HG03457 (cell line): ENCODE measurements around the gene AR.
"Not testable (repeated sequence)": the region's sequence is repeated elsewhere in the genome, so short reads cannot be mapped to it uniquely, and the experiment has no call there.

Experiments
- ATAC-seq: cut with Tn5 transposase; IDR thresholded peaks from one replicate; pipeline ENCODE4 v1.9.1; 2021; ENCODE audit warnings: moderate number of reproducible peaks; ENCODE audit not compliant: unreplicated experiment

The AR gene

GRCh38 chrX:67635424-67635823, 91.6 kb downstream of the AR start:
- no peak for ATAC-seq

- no peak for ATAC-seq
These were observed 92.7 kb downstream of the AR start for GRCh38 chrX:67636532-67636931.

- ATAC-seq: not testable (repeated sequence)
These were observed 93.5 kb downstream of the AR start for GRCh38 chrX:67637293-67637692.

GRCh38 chrX:67648361-67648760, 104.5 kb downstream of the AR start:
- ATAC-seq: no peak

GRCh38 chrX:67651437-67652142, 107.8 kb downstream of the AR start:
- ATAC-seq: no peak

DNA sequence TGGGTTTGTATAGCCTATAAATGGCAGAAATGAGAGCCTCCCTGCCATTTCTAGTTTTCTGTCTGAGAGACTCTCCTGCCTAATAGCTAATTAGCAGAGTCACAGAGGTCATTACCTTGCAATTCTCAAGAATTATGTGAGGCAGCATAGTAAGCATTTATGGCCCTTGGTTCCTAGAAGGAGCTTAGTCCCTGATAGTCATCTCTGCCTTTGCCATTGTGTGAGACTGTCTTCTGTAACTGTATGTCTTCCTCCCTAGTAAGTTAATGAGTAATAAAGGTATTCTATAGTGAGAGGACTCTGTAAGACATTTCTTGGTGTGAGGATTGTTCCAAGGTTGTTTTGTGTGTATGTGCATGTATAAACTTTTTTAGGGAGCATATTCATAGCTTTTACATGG, 108.7 kb downstream of the AR start:
- ATAC-seq: no peak

DNA sequence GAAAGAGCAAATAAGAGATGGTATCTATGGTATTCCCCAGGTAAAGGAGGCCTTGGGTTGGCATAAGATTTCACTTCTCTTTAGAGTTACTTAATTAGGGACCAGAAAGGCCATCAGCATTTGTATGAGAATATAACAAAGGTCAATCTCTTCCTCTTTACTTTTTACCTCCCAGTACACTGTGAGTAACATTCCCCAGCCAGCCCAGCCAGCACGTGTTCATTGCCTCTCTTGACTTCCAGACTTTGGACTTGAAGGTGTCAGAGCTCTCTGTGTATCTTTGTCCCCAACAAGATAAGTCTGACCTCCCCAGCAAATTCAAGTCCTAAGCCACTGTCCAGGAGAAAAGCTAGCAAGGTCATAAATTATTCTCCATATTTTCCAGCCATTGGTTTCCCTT, 110.5 kb downstream of the AR start:
- ATAC-seq: no peak

DNA sequence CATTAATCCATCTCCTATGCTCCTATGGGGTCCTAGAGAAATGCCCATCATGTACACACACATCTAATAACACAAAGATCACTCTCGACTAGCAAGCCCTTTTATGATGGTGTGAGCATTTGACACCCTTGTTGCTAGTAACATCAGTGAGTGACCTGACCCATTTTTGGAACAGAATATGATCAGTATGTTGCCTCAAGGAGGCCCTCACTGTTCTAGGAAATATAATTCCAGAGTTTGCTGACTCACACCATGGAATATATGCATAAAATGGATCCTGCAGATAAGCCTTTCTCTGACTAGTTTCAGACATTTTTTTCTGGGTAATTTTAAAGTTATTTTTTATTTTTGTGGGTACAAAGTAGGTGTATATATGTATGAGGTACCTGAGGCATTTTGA, 121.8 kb downstream of the AR start:
- no peak for ATAC-seq

- not testable (repeated sequence) for ATAC-seq
These were observed 126.9 kb downstream of the AR start for GRCh38 chrX:67670717-67671116.

GRCh38 chrX:67673741-67674274, 130.0 kb downstream of the AR start:
- ATAC-seq: no peak

- no peak for ATAC-seq
These were observed 130.9 kb downstream of the AR start for GRCh38 chrX:67674741-67675140.

GRCh38 chrX:67684136-67684535, 140.3 kb downstream of the AR start:
- no peak for ATAC-seq

- no peak for ATAC-seq
These were observed 148.4 kb downstream of the AR start for GRCh38 chrX:67692246-67692645.

GRCh38 chrX:67693928-67694327, 150.1 kb downstream of the AR start:
- ATAC-seq: no peak

- ATAC-seq: no peak
These were observed 153.6 kb downstream of the AR start for GRCh38 chrX:67697452-67697851.

GRCh38 chrX:67700602-67701001, 156.8 kb downstream of the AR start:
- no peak for ATAC-seq

DNA sequence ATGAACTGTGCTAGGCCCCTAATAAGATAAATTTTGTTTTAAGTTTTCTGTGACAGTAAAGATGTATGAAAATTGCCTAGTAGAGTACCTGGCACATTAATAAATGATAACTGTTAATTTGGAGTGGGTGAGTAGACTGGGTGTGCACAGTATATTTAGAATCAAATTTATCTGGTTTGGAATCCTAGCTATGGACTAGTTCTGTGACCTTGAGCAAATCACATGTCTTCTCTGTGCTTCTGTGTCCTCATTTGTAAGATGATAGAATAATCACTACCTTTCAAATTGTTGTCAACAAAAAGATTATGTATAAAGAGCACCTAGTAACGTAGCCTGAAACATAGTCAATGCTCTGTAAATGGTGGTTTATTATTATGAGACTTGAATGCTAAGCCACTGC, 170.2 kb downstream of the AR start:
- ATAC-seq: no peak

GRCh38 chrX:67717571-67717970, 173.8 kb downstream of the AR start:
- ATAC-seq: no peak

GRCh38 chrX:67718926-67719325, 175.1 kb downstream of the AR start:
- ATAC-seq: no peak

DNA sequence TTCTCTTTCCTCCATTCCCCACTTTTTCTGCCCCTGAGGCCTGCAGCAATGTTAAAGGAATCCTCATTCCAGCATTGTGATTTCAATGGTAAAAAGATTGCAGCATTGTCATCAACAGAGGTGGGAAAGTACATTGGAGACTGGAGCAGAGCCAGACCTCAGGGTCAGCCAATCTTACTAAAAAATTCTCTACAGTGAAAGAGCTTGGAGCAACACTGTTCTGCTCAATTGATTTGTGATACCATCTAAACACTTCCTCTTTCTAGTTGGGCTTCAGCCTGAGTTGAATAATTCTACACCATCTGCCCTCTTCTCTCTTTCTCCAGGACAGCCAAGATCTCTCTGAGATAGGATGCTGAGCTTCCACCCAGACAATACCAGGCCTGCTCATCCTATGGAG, 176.5 kb downstream of the AR start:
- no peak for ATAC-seq

DNA sequence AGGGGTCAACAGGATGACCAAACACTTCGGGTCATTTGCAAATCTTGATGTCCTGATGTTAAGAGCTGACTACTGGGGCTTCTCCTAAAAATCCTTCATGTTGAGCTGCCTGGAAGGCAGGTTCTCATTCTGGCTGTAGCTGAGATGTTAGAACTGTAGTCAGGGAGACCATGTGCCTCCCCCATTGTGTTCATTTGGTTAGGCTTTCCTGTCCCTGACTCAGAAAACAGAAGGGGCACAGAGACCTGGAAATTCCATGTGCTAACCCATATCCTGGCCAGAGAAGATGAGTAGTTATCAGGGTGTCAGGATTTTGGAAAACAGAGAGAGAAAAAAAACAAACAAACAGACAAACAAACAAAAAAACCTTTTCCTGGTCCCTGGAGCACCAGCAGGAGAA, 177.5 kb downstream of the AR start:
- no peak for ATAC-seq

- no peak for ATAC-seq
These were observed 179.9 kb downstream of the AR start for GRCh38 chrX:67723580-67724351.
